Endothelial cell of hepatic sinusoid (primary cell): ENCODE results near the gene ZGPAT.

Experiments used
- in situ Hi-C: cut with HindIII; loops from 2 replicates; pipeline ENCODE4 v1.10.0; 2017; ENCODE audit warnings: low sequenced_read_pairs

Gene ZGPAT

DNA sequence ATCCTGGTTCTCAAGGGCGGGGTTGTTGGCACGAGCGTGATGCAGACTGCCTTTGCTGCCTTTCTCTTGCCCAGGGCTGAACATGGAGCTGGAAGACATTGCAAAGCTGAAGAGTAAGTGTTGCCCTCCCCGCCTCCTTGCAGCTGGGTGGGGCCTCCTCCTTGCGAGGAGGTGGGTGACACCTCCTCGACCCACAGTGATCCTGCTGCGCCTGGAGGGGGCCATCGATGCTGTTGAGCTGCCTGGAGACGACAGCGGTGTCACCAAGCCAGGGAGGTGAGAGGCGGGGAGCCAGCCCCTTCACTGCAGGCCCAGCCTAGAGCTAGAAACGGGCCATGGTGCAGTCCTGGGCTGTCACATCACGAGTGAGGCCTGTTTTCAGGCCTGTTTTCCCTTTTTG is 29.8 kb upstream of the ZGPAT start:
- in situ Hi-C loops, result no loop called here

DNA sequence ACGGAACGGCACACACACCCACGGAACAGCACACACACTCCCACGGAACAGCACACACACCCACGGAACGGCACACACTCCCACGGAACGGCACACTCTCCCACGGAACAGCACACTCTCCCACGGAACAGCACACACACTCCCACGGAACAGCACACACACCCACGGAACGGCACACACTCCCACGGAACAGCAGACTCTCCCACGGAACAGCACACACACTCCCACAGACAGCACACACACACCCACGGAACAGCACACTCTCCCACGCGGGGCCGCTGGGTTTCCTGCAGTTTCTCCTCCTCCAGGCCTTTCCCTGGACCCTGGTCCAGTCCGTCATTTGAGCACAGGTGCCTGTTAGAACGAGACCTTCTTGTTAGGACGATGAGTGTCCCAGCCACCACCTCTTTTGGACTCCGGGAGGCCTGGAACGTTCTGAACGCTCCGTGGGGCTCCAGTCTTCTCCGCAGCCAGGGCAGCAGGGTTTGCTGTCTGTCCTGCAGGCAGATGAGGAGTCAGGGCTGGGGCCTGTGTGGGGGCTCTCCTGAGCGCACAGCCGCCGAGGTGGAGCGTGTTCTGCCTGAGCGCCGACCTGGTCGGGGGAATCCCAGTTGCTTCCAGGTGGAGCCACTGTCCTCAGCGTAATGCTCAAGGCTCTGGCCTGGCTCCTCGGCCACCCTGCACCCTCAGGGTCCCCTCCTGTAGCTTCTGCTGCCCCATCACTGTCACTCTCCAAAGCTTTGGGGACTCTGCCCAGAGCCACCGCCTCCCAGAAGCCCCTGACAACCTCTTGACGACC is 29.0 kb upstream of the ZGPAT start:
- in situ Hi-C loops, result no loop called here

GRCh38 chr20:63679799-63680305 is 28.0 kb upstream of the ZGPAT start:
- in situ Hi-C loops, result no loop called here

DNA sequence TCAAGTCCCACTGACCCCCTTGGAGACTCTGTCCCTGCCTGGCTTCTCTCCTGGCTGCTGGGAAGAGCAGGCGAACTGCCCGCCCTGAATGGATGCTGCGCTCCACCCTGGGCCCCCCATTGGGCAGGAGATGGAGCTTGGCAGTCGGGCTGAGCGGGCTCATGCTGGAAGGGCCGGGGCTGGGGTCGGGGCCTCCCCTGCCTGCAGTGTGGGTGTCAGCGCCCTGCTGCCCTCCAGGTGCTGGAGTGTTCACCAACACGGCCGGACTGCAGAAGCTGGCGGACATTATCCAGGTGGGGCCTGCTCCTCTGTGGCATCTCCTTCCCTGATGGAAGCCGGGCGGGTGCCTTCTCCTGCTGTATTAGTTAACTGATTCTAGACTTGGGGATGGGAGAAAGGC is 27.4 kb upstream of the ZGPAT start:
- in situ Hi-C loops, result no loop called here

DNA sequence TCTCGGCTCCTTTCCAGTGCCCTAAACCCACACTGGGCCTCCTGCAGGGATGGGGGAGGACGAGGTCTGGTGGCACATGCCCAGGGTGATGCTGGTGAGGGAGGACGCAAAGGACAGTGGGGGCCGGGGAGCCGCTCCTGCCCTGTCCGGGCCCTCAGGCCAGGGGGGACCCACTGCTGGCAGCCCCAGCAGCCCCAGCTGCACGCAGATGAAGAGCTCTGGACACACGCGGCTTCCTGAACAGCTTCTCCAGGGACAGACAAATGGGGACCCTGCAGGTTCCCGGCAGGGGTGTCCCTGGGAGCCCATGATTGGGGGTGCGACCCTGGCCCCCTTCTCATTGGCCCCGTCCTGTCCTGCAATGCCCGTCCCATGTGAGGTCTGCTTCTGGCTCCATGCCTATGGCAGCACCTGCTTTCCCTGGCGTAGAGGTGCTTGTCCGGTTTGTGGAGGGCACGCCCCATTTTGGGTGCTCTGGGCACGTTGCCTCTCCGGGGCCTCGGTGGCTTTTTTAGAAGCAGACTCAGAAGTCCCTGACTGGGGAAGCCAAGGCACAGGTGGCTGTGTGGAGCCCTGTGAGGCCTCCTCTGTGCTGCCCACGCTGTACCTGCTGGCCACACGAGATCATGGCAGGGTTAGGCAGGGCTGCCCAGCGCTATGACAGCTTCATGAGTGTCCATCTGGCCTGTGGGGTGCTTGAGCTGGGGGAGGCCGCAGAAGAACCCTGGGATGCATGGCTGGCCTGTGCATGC is 26.8 kb upstream of the ZGPAT start:
- in situ Hi-C loops, result no loop called here

DNA sequence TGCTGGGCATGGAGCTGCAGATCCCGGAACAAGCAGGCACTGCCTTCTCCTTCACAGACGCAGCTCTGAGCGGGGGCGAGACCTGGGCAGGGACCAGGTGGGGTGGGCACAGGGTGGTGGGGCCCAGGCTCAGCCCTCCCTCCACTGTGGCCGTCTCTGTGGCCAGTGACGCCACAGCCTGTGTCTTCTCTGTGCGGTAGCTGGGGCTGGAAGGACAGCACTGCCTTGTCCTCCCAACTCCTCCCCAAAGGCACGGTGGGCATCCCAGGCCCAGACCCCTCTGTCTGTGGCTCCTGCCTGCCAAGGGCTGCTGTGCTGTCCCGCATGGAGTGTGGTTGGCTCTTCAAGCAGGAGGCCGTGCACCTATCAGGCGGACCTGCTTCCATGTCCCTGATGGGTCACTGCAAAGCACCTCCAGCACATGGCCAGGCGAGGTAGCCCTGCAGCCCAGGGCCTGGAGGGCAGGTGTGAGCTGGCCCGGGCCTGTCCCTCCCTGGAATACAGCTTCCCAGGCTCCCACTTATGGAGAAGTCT is 26.2 kb upstream of the ZGPAT start:
- in situ Hi-C loops, result no loop called here

GRCh38 chr20:63682384-63683139 is 25.3 kb upstream of the ZGPAT start:
- in situ Hi-C loops, result no loop called here

DNA sequence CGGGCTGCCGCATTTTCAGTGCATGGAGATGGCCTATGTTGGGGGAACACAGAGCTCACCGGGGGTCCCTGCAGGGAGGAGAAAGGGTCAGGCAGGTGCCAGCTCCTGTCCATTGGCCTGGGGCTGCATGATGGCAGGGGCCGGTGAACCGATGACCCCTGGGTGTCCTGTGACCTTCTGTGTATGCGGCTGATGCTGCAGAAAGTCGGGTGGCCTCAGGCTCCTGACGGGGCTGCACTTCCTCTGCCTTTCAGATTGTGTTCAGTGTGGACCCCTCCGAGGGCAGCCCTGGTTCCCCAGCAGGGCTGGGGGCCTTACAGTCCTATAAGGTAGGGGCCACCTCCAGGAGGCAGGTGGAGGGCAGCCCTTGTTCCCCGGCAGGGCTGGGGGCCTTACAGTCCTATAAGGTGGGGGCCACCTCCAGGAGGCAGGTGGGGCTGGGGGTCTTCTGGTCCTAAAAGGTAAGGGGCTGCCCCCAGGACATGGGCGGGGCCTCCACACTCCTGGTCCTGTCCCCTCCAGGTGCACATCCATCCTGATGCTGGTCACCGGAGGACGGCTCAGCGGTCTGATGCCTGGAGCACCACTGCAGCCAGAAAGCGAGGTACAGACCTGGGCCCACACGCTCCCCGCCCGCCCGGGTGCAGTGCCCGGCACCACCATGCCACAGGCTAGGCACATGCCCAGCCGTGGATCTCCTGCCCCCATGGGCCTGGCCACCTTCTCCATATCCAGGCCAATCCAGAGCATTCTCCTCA is 22.4 kb upstream of the ZGPAT start:
- in situ Hi-C loops, result no loop called here

DNA sequence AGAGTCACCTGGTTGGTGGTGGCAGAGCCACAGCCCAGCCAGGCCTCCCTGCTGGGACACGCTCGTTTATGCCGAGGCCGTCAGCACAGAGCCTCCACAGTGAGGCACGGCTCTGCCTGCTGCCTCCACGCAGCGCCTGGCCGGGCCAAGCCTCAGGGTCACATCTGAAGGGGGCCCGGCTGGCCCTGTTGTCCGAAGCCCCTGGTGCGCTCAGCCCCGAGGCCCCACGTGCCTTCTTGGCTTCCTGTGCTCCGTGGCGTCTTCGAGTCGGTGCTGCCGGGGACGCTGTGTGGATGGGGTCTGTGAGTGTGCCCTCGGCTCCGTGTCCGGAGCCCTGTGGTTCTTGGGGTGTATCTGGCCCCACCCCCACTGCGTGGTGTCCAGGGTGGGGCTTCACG is 21.7 kb upstream of the ZGPAT start:
- in situ Hi-C loops, result no loop called here

DNA sequence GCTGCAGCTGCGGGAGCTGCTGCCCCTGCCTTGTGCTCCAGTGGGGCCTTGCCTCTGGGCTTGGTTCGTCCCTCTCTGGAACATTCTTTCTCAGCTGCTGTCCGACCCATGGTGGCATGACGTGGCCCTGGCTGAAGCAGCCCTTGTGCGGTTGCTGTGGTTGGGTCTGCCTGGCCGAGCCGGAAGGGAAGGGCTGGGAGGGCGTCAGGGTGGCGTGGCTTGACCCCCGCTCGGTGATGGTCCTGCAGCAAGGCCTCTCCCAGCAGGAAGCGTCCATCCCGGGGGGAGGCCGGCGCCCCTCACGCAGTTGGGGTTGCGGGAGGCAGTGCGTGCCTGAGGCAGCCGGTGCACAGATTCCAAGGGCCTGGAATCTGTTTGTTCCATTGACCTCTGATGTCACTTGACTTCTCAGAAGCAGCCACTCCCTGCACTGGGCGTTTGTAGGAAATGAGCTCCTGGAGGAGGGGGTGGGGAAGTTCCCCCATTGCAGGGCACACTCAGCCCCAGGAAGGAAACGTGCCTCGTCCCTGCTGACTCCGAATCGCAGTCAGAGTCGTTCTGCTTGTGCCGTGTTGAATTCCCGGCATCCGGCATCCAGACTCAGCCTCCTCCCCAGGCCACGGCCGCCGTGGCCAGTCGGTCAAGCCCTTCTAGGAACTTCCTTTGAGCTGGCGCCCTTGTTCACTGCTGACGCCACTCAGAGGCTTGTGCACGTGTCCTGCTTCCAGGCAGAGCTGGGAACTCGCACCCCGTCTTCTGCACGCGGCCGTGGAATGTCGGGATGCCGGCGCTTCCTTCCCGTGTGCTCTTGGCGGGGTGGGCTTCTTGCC is 21.1 kb upstream of the ZGPAT start:
- in situ Hi-C loops, result no loop called here

DNA sequence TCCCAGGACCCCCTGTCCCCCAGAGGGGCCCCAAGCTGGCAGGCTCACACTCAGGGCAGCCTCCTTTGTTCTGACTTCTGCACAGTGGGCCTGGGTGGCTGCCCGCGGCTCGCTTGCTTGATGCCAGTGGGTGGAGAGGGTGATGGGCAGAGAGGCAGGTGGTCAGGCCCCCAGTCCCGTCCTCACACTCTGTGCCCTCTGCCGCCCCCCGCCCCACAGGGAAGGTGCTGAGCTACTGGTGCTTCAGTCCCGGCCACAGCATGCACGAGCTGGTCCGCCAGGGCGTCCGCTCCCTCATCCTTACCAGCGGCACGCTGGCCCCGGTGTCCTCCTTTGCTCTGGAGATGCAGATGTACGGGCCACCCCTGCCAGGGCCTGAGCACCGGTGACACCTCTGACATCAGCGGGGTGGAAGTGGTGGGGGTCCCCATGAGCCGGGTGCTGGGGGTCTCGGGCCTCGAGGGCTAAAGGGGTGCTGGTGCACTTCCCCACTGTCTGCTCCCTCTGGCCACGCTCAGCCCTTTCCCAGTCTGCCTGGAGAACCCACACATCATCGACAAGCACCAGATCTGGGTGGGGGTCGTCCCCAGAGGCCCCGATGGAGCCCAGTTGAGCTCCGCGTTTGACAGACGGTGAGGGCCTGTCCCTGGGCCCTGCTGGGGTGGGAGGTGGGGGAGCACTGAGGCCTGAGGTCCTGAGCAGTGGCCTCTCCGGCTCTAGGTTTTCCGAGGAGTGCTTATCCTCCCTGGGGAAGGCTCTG is 20.2 kb upstream of the ZGPAT start:
- in situ Hi-C loops, result no loop called here

GRCh38 chr20:63688228-63689045 is 19.4 kb upstream of the ZGPAT start:
- in situ Hi-C loops, result no loop called here

DNA sequence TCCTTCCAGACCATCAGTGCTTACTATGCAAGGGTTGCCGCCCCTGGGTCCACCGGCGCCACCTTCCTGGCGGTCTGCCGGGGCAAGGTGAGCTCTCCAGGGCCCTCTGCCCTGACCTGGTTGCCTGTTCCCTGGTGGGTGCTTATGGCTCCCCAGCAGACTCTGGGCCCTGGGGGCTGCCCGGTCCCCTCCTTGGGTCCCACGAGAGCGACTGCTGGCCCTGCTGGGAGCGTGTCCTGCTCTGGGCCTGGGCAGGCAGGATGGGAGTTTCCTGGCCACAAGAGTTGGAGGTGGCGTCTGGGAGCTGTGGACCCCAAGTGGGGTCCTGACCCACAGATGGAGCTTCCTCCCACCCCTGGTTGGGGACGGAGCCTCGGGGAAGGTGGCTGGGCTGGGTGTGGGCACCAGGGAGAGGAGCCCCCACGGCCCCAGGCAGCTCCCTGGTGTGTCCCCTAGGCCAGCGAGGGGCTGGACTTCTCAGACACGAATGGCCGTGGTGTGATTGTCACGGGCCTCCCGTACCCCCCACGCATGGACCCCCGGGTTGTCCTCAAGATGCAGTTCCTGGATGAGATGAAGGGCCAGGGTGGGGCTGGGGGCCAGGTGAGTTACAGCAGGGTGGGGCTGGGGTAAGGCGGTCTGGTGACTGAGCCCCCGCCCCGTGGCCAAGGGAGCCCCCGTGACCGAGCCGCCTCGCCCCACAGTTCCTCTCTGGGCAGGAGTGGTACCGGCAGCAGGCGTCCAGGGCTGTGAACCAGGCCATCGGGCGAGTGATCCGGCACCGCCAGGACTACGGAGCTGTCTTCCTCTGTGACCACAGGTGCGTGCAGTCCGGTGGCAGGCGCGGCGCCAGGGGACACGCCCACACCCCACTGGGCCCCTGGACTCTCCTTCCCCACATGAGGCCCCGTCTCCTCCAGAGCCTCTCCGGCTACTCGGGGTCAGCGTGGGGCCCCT is 18.5 kb upstream of the ZGPAT start:
- in situ Hi-C loops, result no loop called here

DNA sequence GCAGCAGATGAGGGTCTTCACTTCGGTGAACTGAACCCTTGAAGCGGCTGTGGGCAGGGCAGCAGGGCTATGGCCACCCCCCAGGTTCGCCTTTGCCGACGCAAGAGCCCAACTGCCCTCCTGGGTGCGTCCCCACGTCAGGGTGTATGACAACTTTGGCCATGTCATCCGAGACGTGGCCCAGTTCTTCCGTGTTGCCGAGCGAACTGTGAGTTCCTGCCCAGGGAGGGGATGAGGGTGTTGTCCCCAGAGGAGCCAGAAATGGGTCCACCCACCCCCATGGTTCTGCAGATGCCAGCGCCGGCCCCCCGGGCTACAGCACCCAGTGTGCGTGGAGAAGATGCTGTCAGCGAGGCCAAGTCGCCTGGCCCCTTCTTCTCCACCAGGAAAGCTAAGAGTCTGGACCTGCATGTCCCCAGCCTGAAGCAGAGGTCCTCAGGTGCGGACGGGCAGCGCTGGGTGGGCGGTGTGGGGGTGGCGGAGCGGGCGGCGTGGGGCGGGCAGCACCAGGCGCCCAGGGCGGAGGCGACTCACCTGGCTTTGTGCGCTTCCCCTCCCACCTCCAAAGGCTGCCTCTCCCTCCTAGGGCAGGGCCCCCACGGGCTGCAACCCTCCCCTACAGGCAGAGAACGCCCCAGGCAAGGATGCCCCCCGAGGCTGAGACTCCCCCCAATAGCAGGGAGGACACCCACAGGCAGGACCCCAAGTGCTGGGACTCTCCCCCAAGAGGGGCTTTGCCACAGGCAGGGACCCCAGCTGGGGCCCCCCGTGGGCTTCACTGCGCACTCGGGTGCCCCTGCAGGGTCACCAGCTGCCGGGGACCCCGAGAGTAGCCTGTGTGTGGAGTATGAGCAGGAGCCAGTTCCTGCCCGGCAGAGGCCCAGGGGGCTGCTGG is 17.6 kb upstream of the ZGPAT start:
- in situ Hi-C loops, result no loop called here

- in situ Hi-C loops, result no loop called here
Measured at GRCh38 chr20:63690898-63691710, 16.7 kb upstream of the ZGPAT start.
